NAMALWA (cell line): ENCODE measurements around the gene PACS1.
"Not testable (repeated sequence)": the region's sequence is repeated elsewhere in the genome, so short reads cannot be mapped to it uniquely, and the experiment has no call there.

Experiments used
- DNase-seq: peaks from one replicate; pipeline ENCODE4 v3.0.0-alpha.2; 2015; ENCODE audit warnings: low spot score

Gene PACS1

DNA sequence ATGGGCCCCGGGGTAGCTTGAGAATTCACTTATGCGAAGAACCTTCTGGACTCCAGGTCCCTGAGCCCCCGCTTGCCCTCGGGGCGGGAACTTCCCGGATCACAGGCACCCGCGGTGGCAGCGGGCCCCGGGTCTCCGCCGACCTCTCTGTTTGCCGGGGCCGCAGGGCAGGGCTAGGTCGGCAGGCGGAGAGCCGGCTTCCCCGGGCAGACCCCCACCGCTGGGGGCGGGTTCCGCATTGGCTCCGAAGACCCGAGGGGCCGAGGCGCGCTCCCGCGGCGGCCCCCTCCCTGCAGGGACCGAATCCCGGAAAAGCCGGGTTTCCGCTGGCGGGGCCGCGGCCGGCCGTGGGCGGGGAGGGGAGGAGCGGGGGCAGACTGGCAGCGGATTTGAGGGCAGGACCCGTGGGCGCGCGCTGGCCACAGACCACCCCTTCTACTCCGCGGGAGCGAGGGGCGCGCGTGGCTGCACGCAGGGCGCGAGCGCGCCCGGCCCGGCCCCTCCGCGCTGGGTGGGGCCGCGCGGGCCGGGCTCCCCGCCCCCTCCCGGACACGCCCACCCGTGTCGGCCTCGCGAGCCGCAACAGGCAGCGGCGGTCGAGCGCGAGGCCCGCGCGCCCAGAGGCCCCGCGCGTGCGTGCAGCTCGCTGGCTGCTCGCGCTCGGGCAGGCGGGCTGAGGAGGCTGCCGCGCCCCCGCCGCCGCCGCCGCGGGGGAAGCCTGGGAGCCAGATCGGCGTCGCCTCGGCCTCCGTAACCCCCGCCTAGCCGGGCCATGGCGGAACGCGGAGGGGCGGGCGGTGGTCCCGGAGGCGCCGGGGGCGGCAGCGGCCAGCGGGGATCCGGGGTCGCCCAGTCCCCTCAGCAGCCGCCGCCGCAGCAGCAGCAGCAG, at the start of gene PACS1:
Gene PACS1, plus strand, starts transcription at position 558 of the 889 bp plus-strand sequence. Its CDS starts 215 bp downstream, at position 773.
- DNase-seq = peak; percentile 72

DNA sequence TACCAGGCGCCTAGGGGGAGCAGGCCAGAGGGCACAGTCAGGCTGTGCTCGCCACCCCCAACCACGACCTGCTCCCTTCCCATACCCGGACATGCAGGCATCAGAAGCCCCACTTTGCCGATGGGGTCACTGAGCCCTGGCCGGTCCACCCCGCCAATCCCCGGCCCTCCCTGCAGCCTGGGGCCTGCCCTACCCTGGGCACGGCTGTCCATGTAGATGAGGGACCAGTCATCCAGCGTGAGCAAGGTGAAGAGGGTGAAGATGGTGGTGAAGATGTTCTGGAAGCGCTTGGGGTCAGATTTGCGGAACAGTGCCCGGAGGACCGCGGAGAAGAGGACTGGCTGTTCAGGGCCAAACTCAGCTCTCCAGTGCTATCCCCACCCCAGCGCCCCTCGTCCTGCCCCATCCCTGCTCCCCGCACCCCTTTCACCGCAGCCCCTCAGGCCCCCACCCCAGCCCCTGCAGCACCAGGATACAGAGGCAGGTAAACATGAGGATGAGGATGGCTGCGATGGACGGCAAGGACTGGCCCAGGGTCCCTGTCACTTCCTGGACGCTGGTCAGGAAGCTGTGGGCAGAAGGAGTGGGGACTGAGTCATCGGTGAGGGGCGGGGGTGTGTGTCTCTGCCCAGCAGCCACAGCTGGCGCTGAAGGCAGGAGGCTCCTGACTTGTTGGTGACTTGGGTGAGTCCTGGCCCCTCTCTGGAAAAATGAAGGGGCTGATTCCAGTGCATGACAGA, 49.3 kb upstream of the PACS1 start:
- no peak for DNase-seq

DNA sequence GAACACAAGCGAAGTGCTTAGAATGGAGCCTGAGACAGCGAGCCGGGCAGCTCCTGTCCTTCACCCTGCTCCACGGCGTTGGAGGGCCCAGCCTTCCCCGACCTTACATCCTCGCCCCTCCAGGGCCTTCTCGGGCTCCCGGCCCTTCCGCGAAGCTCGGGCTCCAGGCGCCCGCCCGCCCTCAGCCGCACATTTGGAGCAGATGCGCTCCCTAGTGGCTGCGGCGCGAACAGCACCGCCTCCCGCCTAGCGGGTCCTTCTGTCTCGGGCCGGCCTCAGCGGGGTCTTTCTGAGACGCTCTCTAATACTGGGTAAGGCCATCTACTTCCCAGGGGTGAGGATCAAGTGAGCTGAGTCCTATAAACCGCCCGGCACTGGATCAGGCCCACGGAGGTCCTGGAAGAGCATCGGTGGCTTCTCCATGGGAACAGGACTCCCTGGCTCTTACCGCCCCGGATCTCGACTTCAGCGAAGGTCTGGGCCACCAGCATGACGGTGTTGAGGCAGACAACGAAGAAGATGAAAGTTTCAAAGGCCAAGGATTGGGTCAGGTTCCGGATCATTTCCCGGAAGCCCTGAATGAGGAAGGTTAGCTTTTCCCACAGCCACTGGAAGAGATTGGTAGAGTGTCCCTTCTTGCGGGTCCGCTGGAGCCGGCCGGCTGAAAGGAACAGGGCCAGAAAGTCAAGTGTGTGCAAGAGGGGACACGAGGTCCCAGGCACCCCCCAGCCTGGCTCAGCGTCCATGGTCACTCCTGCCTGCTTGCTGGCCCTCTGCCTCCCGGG, 47.5 kb upstream of the PACS1 start:
- DNase-seq = peak; percentile 82

DNA sequence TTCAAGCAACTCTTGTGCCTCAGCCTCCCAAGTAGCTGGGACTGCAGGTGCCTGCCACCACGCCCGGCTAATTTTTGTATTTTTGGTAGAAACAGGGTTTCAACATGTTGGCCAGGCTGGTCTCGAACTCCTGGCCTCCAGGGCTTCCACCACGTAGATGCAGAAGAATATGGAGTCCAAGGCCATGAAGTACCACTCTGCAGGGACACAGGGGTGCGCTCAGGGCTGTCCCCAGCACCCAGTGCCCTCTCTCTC, 47.0 kb upstream of the PACS1 start:
- DNase-seq = not testable (repeated sequence)

DNA sequence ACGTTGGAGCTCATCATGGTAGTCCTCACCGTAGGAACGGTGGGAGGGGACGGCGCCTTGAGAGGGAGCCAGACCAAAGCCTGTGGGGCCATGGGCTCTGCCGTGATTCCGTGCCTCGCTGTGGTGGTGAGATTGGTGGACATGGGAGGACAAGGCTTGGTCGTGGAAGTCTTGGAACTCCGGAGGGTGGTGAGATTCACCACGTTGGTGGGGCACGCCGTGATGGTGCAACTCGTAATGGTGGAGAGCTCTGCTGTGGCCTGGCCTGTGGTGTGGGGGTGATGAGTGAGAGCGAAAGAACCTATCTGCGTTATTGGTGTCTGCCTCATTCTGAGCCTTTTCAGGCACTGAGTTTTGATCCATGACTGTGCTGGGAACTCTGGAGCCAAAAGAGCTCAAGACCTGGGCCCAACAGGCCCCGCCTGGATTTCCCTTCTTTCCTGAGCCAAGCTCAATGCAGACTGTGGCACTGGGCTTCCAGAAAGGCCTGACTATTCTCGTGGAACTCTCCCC, 44.0 kb upstream of the PACS1 start, which contains the start of gene CATSPER1:
Gene CATSPER1, minus strand, starts transcription at position 463 of the 513 bp plus-strand sequence. Its CDS starts 100 bp downstream, at position 363.
- no peak for DNase-seq

DNA sequence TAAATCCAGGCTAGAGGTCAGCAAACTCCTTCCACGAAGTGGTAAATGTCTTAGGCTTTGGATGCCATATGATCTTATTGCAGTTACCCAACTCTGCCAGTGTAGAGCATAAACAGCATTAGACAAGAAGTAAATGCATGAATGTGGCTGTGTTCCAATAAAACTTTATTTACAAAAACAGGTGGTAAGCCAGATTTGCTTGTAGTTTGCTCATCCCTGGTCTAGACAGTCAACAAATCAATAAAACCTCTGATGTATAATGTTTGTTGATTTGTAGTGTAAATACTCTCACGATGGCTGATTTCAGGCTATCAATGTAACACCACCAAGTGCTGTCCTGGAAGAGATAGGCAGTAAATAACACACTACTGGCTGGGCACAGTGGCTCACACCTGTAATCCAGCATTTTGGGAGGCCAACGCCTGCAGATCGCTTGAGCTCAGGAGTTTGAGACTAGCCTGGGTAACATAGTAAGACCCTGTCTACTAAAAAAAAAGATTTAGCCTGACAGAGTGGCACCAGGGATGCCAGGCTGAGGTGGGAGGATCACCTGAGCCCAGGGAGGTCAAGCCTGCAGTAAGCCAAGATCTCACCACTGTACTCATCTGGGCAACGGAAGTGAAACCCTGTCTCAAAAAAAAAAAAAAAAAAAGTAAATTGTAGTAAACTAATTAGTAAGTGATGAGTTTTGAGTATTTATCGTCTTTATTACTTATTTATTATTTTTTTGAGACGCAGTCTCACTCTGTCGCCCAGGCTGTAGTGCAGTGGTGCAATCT, 36.9 kb upstream of the PACS1 start:
- DNase-seq = peak; percentile 65

DNA sequence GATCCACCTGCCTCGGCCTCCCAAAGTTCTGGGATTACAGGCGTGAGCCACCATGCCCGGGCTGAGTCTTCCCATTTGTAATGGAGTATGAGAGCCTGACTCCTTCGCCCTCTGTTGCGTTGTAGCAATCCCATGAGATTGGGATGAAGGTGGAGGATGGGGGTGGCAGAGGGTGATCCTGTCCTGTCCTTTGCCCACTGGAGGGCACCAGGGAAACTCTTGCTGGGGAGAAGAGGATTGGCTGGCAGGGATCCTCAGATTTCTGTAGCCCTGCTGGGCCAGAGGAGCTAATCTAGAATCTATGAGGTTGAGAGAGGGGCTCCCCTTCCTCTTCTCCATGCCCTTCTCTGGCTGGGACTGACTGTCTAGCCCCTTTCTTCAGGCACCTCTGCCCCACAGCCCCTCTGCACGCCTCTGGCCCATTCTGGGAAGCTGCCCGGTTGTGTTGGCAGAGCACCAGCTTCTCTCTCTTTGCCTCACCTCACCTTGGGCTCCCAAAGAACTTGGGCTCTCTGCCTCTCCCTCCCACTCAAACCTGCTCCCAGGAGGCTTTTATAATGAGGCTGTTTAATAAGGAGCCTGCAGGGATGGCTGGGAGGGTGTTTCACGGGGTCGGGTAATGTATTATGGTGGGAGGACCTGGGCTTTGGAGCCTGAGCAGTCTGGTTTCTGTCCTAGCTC, 34.3 kb upstream of the PACS1 start:
- DNase-seq = no peak

DNA sequence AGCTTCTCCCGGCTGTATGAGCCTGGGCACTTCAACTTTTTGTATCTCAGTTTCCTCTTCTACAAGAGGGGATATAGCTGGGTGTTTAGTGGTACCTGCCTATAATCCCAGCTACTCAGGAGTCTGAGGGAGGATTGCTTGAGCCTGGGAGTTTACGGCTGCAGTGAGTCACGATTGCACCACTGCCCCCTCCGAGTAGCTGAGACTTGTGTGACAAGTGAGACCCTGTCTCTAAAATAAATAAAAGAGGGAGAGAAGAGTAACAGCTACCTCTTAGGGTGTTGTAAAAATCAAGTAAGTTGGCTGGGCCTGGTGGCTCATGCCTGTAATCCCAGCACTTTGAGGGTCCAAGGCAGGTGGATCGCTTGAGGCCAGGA, 33.8 kb upstream of the PACS1 start:
- DNase-seq = no peak

DNA sequence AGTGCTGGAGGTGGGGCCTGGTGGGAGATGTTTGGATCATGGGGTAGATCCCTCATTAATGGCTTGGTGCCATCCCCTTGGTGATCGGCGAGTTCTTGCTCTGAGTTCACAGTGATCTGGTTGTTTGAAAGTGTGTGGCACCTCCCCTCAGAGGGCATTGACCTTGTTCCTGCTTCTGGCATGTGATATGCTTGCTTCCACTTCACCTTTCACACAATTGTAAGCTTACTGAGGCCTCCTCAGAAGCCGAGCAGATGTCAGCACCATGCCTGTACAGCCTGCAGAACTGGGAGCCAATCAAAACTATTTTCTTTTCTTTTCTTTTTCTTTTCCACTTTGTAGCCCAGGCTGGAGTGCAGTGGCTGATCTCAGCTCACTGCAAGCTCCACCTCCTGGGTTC, 32.7 kb upstream of the PACS1 start:
- DNase-seq = no peak

DNA sequence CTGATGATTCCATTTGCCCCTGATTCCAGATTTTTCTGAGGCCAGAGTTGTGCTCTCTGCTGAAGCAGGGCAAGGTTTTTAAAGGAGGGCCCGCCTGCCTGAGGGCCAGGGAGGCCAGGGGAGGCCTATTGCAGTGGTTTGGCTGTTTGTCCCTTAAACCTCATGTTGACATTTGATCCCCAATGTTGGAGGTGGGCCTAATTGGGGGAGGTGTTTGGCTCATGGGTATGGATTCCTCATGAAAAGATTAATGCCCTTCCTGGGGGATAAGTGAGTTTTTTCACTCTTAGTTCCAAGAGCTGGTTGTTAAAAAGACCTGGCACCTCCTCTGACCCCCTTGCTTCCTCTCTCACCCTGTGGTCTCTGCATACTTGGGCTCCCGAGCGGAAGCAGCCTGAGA, 30.3 kb upstream of the PACS1 start:
- DNase-seq = no peak

DNA sequence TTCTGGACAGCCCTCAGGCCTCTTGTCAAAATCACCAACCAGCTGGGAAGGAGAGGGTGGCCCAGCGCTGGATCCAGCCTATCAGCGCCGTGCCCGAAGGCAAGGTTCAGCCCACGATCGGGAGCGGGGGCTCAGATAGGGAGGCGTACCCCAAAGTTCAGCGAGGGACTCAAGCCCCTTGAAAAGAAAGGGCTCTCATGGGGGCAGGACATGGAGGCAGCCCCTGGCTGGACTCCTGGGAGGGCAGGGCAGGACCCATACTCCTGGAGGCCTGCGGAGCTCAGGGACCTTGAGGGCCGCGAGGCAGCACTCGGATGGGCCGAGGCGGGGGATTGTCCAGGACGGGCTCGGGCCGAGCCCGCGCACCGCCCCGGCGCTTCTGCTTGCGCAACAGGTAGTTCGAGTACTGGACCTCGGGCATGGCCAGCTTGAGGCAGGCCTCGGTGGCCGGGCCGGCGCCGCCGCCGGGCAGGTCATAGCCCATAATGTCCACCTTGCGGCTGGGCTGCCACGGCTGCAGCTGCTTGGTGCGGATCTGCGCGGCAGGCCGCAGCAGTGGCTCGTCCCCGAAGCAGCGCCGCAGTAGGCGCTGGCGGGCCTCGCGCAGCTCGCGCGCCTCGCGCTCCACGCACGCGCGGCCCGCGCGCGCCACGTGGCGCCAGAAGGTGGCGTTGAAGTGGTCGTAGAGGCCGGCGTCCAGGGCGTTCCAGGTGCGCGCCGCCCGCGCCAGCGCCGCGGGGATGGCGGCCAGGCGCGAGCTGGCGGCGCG, 27.7 kb upstream of the PACS1 start:
- DNase-seq = no peak

DNA sequence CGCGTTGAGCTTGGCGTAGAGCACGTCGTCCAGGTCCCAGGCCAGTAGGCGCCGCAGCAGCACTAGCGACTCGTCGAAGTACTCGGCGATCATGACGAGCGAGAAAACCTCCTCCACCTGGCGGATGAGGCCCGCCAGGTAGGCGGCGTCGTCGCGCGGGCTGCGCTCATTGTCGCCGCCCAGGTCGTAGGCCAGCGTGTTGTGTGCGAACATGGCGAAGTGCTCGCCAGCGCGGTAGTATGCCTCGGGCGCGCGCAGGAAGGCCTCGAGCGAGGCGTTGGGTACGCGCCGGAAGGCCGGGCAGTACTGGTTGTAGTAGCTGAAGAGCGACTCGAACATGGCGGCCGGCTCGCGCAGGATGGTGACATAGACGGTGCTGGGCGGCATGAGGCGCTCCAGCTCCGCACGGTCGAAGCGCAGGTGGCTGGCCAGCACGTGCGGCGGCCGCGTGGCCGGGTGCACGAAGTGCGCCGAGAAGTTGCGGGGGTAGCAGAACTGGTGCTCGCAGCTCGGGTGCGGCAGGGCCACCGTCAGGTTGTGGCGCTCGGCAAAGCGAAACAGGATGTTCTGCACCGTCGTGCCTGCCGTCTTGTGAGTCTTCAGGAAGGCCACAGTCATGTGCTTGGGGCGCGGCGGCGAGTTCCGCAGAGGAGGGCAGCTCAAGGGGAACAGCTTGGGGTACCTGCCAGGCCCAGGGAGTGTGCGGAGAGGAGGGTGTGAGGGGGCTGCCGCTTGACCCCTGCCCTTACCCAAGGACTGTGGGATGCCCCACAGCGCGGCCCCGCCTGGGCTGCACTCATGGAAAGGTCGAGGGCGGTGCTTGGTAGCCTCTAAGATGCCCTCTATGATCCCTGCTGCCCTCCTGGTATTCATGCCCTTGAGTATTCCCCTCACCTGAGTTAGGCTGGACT, 26.8 kb upstream of the PACS1 start:
- DNase-seq = no peak

DNA sequence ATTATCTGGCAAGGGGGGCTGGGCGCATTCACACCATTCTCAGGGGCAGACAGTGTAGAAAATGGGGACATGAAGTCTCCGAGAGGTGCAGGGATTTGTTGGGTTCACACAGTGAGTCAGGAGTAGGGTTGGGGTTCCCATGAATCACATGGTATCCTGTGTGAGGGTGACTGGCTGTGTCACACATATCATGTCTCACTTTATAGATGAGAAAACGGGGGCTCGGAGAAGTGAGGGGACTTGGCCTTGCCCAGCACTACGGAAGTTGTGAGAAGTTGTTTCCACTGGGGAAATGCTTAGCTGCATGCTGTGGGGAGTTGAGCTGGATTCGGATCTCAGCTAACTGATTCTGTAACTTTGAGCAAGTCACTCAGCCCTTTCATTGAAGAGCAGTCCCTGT, 25.3 kb upstream of the PACS1 start:
- DNase-seq = no peak

DNA sequence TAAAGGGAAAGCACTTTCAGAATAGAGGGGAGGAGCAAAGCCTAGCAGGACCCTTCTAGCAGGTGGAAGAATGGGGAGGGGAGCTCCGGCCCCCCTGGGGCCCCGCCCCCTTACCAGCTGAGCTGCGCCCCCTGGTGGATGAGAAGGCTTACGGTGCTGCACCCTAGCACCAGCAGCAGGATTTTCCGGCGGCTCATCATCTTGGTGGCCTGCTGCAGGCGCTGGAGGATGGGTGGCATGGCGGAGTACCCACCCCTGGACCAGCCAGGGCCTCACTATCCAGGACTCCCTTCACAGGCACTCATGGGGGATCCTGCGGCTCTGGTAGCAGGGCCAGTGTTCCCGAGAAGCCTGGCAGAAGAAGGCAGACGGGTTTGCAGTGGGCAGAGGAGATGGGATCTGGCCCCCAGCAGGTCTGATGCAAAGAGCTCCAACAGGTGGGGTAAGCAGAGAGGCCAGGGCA, 24.9 kb upstream of the PACS1 start:
- DNase-seq = peak; percentile 92

DNA sequence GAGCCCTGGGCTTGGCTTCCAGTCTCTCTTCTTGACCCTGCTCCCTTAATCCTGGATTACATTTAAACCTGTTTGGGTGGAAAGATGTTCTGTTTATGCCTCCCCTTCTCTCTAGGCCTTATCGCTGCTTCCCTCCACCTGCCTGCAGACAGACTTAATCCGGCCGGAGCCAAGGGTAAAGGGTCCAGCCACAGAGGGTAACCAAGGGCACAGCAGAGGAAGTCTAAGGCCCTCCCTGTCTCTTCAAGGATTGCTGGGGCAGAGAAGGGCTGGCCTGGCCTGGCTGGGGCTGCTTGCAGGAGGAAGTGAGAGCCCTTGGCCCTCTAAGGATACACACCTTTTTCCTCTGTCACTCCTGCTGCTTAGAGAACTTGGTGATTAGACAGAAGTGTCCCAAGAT, 23.2 kb upstream of the PACS1 start:
- no peak for DNase-seq

DNA sequence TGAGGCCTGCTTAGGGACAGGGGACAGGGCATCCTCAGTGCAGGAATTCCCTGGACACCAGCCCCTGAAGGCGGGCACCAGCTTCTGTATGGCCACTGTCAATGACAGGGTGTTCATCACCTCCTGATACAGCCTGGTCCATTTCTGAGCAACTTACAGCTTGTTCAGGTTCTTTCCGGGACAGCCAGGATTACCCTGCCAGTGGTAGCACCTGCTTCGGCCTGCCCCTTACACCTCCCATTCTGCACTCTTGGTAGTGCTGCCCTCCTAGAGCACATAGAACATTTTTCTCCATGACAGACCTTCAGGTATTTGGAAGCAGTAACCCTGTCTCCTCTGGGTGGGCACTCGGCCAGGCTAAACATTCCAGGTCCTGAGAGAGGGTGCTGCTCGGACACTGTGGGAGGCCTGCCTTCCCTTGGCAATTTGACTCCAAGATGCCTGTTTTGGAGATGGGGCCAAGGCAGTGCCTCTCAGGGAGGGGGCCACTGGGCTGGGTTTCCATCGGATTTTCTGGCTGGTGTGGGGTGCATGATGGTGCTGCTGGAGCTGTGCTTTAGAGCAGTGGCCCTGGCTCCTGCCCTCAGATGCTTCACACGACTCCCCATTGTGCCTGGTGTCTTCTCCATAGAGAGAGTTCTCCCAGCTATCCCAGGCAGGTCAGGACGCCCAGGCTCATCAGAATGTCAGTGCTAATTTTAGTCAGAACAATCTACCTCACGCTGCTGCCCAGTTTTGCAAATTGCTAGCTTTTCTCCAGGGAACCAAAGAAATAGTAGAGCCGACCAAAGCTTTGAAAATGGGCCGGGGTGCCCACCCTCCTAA, 22.3 kb upstream of the PACS1 start:
- no peak for DNase-seq

DNA sequence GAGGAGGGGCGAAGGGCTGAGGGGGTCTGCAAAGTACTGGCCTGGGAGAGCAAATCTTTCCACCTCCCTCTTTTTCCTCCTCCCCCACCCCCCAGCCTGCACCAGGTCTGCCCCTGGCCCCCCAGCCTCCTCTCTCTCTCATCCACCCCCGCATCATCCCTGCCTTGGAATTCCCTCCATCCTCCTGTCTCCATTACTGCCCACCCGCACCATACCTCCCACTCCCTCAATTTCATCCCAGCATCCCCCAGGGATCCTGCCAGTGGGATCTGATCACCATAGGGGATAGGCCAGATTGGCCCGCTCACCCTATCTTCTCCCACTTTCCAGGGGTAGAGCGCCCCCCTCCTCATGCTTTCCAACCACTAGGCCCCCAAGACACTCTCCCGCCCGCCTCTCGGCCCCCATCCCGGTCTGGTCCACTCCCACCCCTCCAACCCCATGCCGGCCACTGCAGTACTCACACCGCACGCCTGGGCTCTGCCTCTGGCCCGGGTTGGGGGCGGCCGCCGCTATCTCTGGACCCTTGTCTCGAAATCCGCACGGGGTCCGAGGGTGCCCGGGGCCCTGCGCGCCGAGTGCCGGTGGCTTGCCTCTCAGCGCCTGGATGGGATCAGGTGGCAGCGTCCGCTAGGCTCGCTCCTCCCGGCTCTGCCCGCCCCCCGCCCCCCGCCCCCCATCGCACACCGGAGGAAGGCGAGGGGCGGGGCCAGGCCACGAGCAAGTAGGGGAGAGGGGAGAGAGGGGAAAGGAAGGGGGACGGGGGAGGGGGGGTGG, 21.3 kb upstream of the PACS1 start, which contains the start of gene GAL3ST3:
Gene GAL3ST3, minus strand, starts transcription at position 615 of the 777 bp plus-strand sequence. CDS start 3,746 bp downstream, outside the sequence.
- no peak for DNase-seq
